HL-60 (cell line): ENCODE measurements around the gene CHTF18.

Experiments used
- DNase-seq, 2 experiments: peaks; one replicate each; pipeline ENCODE4 v3.0.0-alpha.2; 2010 to 2020; ENCODE audit warnings: low read depth in 1 of 2, low spot score in 1 of 2
- H3K27ac ChIP-seq: fragments of 250-450 bp; sonication (Bioruptor Pico); replicated peaks from 2 replicates; pipeline ENCODE4 v1.5.1; 2020; ENCODE audit warnings: mild to moderate bottlenecking, moderate library complexity
- H3K27me3 ChIP-seq: fragments of 250-450 bp; sonication (Bioruptor Pico); 2 replicates; pipeline ENCODE4 v1.5.1; 2021; ENCODE audit warnings: mild to moderate bottlenecking, moderate library complexity; ENCODE audit not compliant: insufficient read depth, poor library complexity, severe bottlenecking
- H3K4me3 ChIP-seq: replicated peaks from 2 replicates; pipeline ENCODE4 v1.5.1; 2011; ENCODE audit warnings: mild to moderate bottlenecking, control low read depth, low read length; ENCODE audit not compliant: insufficient read depth
- GABPA ChIP-seq: IDR thresholded peaks from 2 replicates; pipeline ENCODE4 v1.6.1; 2012; ENCODE audit warnings: low read depth
- POLR2AphosphoS5 ChIP-seq: IDR thresholded peaks from 2 replicates; pipeline ENCODE4 v1.6.1; 2012; ENCODE audit warnings: low read depth
- REST ChIP-seq: IDR thresholded peaks from 2 replicates; pipeline ENCODE4 v1.6.1; 2012; ENCODE audit warnings: low read depth; ENCODE audit not compliant: insufficient replicate concordance
- SPI1 ChIP-seq: IDR thresholded peaks from 2 replicates; pipeline ENCODE4 v1.6.1; 2012; ENCODE audit warnings: low read depth, mild to moderate bottlenecking, borderline replicate concordance
- TF ChIP-seq, protein P1 (sequence below): IDR thresholded peaks from one replicate; pipeline ENCODE4 v1.5.1; 2011; ENCODE audit warnings: low read length, control low read depth, inconsistent platforms; ENCODE audit not compliant: insufficient read depth

CHTF18 gene

GRCh38 chr16:825341-826061, 37.1 kb downstream of the CHTF18 start:
- H3K27ac ChIP-seq: no peak overlapping the region
- peaks cover 7% of the 10 kb centered on the region for H3K27me3 ChIP-seq

GRCh38 chr16:827513-827912, 39.1 kb downstream of the CHTF18 start:
- Histone ChIP-seq H3K4me3 (no peak overlapping the region), H3K27me3 (peaks cover 19% of the 10 kb centered on the region), H3K27ac (no peak overlapping the region)
- no peak for DNase-seq
- TF ChIP-seq SPI1 (no peak), REST (no peak), GABPA (no peak), POLR2AphosphoS5 (no peak)
- TF ChIP-seq, protein P1, sequence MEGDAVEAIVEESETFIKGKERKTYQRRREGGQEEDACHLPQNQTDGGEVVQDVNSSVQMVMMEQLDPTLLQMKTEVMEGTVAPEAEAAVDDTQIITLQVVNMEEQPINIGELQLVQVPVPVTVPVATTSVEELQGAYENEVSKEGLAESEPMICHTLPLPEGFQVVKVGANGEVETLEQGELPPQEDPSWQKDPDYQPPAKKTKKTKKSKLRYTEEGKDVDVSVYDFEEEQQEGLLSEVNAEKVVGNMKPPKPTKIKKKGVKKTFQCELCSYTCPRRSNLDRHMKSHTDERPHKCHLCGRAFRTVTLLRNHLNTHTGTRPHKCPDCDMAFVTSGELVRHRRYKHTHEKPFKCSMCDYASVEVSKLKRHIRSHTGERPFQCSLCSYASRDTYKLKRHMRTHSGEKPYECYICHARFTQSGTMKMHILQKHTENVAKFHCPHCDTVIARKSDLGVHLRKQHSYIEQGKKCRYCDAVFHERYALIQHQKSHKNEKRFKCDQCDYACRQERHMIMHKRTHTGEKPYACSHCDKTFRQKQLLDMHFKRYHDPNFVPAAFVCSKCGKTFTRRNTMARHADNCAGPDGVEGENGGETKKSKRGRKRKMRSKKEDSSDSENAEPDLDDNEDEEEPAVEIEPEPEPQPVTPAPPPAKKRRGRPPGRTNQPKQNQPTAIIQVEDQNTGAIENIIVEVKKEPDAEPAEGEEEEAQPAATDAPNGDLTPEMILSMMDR: no peak

More at GRCh38 chr16:825341-826061, 37.1 kb downstream of the CHTF18 start:
- H3K4me3 ChIP-seq: no peak overlapping the region
- TF ChIP-seq SPI1 (no peak), GABPA (no peak), REST (no peak), POLR2AphosphoS5 (no peak)
- TF ChIP-seq, protein P1: no peak
- DNase-seq: no peak

- DNase-seq: no peak
- H3K27me3 ChIP-seq: peaks cover 19% of the 10 kb centered on the region
- TF ChIP-seq REST: no peak
- TF ChIP-seq, protein P1: no peak
- no peak for TF ChIP-seq SPI1
- no peak for TF ChIP-seq POLR2AphosphoS5
- no peak for TF ChIP-seq GABPA
Measured at GRCh38 chr16:828891-829290, 40.5 kb downstream of the CHTF18 start.

More at GRCh38 chr16:828891-829290, 40.5 kb downstream of the CHTF18 start:
- H3K4me3 ChIP-seq: no peak overlapping the region
- no peak overlapping the region for H3K27ac ChIP-seq
